ENCODE results near the gene GALNT15. TPM values are rescaled to one million over a fixed set of nuclear protein-coding genes. Genes with fewer than 3 reads are reported as not detected.

Gene GALNT15
- total RNA-seq, 1 experiment from 2014 or later: not detected

DNA sequence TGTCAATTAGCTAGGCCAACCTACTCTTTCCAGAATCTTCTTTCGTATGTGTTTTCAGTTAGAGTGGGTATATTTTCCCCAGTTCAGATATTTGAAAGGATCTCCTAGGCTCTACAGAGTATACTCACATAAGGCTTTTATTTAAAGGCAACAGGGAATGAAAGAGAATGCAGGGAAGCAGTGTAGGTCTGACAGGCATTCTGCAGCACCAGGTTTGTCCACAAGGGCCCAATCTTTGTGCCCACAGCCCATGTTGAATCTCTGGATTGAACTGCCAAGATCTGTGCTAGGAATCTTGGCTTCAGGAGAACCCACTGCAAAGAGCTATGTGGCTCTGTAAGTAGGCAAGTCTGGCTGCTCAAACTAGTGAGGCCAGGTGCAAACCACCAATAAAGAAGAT, 24.2 kb upstream of the GALNT15 start:
- no peak for DNase-seq (ENCODE audit: low spot score)

DNA sequence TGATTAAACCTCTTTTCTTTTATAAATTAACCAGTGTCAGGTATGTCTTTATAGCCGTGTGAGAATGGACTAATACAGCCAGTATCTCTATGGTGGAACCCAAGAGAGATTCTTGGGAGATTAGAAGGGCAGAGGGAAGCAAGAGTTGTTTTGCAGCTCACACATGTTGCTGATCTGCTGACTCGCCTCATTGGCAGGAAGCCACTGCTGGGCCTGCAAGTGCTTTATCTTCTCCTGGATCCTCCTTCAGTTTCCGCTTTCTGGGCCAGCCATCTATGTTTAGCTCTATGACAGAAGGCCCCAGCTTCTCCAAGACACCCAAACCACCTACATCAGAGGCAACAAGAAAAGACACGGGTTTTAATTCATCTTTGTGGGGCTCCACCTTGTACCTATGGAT, 23.4 kb upstream of the GALNT15 start:
- peak; percentile 48 for DNase-seq (ENCODE audit: low spot score)

DNA sequence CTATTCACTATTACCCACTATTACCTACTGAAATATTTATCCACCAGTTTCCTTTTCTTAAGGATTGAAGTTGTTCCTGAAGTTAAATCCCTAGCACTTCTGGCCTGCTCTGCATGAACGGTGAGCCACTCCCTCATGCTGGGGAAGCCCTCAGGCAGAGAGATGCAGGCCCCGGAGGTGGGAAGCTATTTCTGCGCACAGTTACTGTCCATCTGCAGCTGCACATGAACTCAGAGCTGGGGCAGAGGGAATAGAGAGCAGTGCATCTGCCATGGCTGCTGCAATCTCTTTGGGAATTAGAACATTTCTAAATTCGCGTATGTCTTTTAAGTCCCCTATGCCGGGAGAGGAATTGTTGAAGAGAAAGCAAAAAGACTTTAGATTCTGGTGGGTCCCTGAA, 6.3 kb upstream of the GALNT15 start:
- no peak for DNase-seq (ENCODE audit: low spot score)

DNA sequence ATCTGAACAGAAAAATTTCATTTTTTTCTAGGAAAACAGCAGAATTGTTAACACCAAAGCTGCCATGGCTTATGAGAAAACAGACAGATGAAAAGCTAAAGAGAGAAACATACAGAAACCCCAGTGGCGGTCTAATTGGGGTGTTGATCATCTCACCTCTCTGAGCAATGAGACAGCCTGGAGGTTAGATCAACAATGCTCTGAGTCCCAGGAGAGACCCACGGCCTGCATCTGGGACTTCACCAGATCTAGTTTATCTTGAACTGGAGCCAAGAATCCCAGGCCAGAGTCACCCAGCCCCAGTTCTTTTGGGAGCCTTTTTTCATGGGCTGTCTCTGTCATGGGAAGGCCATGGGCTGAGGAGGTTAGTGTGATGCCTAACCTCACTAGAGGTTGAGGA, 3.5 kb upstream of the GALNT15 start:
- DNase-seq (ENCODE audit: low spot score): no peak

DNA sequence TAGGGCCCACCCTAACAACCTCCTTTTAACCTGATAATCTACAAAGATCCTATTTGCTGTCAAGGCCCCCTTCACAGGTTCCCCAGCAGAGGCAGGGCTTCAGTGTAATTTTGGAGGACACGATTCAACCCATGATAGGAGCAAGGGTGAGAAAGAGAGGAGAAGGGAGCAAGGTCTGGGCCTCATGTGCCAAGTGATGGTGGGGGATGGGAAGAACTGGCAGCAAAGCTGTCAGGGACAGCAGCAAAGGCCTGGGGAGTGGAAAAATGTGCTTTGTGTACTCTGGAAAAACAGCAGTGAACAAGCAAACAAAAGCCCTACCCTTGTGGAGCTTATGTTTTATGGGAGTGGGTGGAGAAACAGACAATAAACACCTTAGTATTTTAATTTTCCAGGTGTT, 2.7 kb upstream of the GALNT15 start:
- no peak for DNase-seq (ENCODE audit: low spot score)

DNA sequence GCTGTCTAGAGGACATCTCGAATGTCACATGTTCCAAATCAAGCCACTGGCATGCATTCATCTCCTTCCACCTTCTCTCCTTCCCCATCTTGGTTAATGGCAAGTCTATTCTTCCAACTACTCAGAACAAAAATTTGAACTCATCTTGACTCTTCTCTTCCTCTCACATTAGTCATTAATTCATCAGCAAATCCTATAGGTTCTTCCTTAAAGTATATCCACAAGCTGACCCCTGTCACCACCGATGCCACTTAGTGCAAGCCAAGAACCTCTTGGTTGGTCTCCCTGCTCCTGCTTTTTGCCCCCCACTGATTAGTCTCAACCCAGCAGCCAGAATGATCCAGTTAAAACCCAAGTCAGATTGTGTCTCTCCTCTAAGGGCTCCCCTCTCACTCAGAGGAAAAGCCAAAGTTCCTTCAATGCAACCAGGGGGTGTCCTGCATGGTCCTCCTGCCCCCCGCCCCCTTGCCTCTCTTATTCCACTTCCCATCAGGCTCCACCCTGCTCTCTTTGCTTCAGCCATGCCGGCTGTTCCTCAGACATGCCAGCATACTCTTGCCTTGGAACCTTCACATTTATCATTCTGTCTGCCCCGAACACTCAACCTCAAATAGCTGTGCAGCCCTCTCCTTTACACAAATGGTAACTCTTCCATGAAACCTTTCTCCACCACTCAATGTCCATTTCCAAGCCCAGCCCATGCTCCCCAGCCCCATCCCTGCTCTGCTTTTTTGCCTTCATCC, 1.0 kb upstream of the GALNT15 start:
- no peak for DNase-seq (ENCODE audit: low spot score)

DNA sequence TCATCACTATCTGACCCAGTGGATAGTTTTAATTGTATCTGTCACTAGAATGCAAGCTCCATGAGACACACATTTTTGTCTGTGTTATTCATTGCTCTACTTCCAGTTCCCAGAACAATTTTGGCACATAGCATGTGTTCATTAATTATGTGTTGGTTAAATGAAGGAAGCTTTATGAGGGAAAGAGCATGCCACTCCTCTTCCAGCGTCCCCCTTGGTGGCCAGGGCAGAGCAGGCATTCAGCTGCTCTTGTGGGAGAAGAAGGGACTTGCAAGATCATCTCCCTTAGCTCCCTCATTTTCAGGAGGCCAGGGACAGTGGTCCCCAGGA, 489 bp upstream of the GALNT15 start:
- no peak for DNase-seq (ENCODE audit: low spot score)

DNA sequence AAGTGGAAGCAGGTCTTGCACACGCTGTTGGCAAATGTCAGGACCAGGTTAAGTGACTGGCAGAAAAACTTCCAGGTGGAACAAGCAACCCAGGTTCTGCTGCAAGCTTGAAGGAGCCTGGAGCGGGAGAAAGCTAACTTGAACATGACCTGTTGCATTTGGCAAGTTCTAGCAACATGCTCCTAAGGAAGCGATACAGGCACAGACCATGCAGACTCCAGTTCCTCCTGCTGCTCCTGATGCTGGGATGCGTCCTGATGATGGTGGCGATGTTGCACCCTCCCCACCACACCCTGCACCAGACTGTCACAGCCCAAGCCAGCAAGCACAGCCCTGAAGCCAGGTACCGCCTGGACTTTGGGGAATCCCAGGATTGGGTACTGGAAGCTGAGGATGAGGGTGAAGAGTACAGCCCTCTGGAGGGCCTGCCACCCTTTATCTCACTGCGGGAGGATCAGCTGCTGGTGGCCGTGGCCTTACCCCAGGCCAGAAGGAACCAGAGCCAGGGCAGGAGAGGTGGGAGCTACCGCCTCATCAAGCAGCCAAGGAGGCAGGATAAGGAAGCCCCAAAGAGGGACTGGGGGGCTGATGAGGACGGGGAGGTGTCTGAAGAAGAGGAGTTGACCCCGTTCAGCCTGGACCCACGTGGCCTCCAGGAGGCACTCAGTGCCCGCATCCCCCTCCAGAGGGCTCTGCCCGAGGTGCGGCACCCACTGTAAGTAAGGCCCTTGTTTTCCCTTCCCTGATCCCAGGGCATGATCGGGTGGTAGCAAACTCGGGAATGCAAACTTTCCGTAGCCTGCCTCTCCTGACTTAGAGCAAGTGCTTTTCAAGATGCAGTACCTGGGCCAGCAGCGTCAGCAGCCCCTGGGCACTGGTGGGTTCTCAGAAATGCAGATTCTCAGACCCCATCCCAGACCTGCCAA, 759 bp downstream of the GALNT15 start:
- no peak for DNase-seq (ENCODE audit: low spot score)

DNA sequence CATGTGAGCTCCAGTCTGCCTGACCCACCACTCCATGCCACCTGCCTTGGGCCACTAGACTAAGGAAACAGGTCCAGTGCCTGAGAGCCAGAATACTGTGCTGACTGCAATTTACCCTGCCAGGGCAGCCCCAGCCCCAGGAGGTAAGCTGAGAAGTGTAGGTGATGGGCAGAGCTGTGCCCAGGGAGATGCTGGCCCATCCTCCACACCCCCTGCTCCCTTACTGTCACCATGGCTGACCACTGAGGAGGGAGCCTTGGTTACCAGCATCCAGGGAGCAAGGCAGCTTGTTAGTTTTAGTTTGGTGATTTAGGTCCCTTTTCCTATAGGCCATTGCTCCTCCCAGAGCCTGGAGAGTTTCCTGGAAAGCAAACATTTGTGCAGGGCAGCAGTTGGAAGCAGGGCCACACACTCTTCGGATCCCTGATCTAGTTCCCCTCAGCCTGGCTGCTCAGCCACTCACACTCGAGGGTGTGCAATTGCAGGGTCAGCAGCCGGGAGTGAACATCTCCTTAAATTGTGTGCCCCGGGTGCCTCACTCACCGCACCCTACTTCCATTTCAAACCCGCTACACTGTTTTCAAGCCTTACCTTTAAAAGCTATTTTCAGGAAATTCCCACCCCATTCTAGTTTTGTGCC, 2.0 kb downstream of the GALNT15 start:
- no peak for DNase-seq (ENCODE audit: low spot score)

DNA sequence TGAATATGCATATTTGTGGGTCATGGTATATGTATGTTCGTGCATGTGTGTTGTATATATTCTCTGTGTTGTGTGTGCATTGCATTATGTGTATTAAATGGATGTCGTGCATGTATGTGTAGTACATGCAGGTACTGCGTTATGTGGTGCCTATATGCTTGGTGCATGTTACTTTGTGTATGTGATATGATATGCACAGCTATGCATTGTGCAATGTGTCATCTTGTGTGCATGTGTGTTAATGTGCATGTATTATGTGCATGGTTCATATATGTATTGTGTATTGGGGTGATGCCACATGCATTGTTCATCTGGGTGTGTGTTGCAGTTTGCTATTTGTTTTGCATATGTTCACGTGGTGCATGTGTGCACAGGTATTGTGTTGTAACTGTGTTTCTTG, 2.9 kb downstream of the GALNT15 start:
- DNase-seq (ENCODE audit: low spot score): no peak

DNA sequence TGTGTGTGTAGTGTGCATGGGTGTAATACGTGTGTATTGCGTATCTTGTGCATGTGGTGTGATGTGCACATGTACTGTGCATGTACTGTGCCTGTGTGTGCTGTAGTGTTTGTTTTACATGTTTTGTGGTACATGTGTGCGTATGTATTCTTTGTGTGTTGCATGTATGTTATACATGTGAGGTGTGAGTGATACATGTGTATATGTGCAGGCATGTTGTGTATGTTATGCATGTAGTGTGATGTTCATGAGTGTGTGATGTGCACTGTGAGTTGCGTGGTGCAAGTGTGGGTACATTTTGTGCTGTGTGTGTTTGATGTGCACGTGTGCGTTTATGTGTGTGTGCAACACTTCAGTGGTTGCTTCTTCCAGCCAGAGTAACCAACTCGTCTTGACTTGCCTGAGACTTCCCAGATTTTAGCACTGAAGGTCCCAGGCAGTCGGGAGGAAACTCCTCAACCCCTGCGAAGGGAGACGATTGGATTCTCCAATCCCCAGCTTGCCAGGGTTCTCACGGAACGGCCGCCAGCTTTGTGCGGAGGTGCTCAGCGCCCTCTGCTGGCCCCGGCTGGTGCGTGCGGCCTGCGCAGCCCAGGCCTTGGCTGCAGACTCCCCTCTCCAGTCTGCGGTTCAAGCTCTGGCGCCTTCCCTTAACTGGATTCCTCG, 3.6 kb downstream of the GALNT15 start:
- peak; percentile 65 for DNase-seq (ENCODE audit: low spot score)

DNA sequence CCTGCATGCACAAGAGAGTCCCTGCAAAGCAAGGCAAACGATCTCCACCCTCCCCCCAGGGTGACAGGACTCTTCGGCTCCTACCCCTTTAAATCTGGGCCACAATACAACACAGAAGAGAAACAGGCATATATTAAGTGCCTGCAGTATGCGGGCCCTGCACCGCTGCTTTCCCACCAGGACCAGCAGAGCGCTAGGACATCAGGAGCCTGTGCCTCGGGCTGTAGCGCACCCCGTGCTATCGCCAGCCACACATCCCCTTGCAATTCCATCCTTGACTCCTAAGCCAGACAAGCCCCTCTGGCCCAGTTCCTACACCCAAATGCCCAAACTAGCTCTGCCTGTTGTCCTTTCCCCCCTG, 4.1 kb downstream of the GALNT15 start:
- no peak for DNase-seq (ENCODE audit: low spot score)

DNA sequence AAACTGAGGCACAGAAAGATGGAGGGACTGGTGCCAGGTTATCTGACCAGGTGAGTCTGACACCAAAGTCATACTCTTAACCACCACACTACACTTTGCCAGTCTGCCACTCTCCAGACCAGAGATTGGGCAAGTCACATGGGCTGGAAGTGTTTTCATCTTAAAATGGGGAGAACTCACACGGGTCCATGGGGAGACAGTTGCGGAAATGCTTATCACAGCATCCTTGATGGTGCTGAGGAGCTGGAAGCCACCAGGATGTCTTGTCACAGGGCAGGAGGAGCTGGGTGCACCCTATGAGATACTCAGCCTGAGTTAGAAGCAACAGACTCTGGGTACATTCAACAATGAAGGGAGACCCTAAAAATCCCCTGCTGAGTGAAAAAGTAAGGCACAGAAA, 4.8 kb downstream of the GALNT15 start:
- no peak for DNase-seq (ENCODE audit: low spot score)

DNA sequence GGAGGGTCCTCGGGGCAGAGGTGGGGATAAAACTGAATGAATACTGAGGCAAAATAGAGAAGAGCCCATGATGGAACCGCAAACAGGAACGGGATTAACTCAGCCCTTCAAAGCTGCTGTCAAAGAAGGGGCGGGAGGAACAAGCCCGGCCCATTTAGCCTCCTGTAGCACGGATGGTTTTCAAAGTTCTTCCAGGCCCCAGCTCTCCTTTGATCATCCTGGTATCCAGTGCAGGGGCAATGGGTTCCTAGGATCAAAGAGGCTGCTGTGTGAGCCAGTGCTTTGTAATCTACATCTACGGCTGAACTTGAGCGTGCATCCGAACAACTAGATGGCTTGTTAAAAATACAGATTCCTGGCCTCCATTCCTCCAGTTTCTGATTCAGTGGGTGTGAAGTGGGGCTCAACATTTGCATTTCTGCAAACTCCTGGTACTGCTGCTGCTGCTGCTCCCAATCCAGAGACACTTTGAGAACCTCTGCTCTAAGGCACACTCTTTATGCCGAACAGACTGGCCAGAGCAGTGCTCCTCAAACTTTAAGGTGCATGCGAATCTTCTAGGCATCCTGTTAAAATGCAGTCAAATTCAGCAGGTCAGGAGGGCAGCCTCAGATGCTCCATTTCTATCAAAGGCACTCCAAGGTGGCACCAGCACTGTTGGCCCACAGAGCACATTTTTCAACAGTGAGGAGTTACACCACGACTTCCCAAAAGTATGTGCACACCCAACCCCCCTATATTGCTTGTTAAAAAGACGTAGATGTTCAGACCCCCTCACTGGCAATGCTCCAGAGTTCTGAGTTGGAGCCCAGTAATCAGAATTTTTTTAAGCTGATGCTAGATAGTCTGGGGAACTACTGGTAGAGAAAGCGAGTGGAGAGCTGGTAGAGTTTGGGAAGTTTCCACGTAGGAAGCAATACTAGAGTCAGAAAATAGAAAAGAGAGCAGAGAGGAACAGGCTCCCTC, 5.6 kb downstream of the GALNT15 start:
- DNase-seq (ENCODE audit: low spot score): peak; percentile 19

DNA sequence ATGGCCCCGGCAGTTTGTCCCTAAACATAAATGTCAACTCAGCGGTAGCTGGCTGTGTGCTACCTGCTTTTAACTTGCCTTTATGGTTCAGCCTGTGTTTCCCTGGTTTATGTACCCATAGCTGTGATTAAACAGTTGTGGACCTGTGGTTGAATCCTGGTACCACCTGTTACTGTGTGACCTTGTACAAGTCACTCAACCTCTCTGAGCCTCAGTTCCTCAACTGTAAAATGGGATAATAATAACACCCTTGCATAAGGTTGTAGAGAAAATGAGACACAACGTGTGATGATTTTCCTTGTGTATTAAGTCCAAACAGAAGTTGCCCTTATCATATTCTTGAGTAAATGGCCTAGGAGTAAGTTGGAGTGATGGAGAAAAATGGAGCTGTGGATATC, 6.3 kb downstream of the GALNT15 start:
- DNase-seq (ENCODE audit: low spot score): no peak

DNA sequence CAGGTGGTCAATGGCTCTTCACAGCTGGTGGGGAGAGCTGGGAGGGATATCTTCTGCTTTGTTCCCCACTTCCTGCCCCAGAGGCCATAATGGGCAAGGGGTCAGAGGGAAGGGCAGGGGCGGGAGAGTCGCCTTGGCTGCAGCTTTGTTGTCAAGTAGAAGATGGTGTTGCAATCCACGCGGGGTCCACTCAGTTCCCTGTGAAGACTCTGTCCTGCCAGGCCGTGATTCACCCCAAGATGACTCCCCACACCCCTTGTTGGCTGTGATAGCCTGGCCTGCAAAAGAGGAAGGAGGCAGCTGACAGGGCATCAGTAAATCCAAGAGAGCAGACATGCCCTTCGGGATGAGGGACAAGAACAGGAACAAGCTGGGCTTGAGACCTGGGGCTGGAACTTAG, 6.9 kb downstream of the GALNT15 start:
- peak; percentile 17 for DNase-seq (ENCODE audit: low spot score)

DNA sequence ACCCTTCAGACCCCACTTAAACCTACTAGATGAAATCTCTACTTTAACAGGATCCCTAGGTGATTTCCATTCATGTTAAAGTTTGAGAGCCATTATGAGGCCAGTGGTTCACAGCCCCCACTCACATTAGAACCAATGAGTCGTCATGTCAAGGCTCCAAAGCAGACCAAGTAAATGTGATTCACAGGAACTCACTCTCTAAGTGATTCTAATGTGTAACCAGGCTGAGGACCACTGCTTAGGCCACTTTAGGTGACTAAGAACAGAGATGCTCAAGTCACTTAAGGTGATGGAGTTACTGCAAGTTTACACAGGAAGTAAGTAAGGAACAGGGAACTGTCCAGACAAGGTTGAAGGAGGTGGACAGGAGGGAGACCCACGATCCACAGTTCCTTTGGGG, 7.7 kb downstream of the GALNT15 start:
- DNase-seq (ENCODE audit: low spot score): peak; percentile 28

DNA sequence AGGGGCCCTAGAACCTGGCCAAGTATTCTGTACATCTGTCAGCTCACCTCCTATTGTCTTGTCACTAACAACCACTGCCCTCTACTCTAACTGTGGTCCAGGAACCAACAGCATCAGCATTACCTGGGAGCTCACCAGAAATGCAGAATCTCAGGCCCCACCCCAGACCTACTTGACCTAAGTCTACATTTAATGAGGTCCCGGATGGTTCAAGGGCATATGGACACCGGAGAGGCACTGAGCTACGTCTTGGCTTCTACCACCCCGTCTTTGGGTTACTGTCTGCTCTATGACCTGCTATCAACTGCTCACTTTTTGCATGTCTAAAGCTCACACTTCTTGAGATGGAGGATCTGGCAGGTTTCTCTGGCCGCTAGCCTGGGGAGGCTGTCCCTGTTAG, 8.1 kb downstream of the GALNT15 start:
- no peak for DNase-seq (ENCODE audit: low spot score)

DNA sequence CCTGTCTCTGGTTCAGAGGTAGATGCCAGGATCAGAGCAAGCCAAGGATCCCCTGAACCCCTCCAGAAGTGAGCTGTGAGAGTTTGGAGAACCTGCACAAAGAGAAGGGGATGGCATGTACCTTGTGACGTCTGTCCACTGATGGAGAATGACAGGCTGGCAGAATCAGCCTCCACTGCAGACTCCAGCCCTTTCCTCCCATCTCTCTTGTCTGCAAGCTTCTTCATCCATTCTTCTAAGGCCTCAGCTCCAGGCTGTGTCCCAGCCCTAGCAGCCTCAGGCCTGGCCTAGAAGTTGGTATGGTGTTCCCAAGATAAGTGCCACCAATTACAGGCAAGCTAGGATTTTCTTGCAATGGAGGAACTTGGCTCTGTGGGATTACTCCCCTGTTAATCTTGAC, 8.6 kb downstream of the GALNT15 start:
- no peak for DNase-seq (ENCODE audit: low spot score)

DNA sequence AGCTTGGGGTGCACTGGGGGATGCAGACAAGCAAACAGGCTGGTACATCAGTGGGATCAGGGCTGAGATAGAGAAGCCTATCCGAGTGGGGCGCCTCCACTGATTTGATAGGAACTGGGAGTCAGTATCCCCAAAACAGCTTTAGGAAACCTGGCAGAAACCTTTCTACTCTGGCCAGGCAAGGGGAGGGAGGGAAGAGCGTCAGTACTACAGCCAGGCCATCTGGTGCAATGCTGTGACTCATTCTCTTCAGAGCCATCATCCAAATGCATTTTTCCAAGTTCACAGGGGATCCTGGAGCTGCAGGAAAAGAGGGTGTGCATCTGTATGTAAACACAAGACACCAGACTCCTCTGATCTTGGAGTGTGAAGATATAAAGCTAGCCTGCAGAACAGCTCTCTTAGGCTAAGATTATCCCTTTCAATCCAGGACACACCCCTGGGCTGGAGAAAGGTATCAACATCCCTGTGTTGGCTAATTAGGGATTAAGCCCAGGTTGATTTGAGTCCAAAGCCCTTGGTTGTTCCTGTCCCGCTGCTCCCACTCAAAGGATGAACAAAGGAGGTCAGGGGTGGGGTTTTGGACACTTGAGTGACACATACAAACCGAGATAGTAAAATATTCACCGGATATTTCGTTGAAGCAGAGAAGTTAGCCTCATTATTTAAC, 9.3 kb downstream of the GALNT15 start:
- DNase-seq (ENCODE audit: low spot score): peak; percentile 73

DNA sequence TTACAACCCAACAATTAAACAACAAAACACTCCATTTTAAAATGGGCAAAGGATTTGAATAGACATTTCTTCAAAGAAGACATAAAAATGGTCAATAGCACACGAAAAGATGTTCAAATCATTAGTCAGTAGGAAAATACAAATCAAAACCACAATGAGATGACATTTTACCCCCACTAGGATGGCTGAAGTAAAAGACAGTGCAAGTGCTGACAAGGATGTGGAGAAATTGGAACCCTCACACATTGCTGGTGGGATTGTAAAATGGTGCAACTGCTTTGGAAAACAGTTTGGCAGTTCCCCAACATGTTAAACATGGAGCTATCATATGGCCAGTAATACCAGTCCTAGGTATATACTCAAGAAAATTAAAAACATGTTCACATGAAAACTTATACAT, 11.6 kb downstream of the GALNT15 start:
- DNase-seq (ENCODE audit: low spot score): no peak

Measured in A172 (cell line).